Measurements from ENCODE around the gene PRAMEF26.
"Not testable (repeated sequence)": the region's sequence is repeated elsewhere in the genome, so short reads cannot be mapped to it uniquely, and the experiment has no call there.

Gene PRAMEF26

GRCh38 chr1:13155909-13156308 lies at the start of gene PRAMEF26:
PRAMEF26 (minus strand) TSS chr1:13156009; CDS start chr1:13153095, 2,914 bp downstream.
- DNase-seq: not testable (repeated sequence)

- not testable (repeated sequence) for DNase-seq
Observed at GRCh38 chr1:13201309-13201708, 45.5 kb upstream of the PRAMEF26 start, which contains the start of gene PRAMEF13. PRAMEF13 (minus strand) TSS chr1:13201409; CDS start chr1:13199589, 1,820 bp downstream.

GRCh38 chr1:13171548-13171947 lies 15.7 kb upstream of the PRAMEF26 start, which contains the start of gene PRAMEF9:
PRAMEF9 (plus strand) TSS chr1:13171848; CDS start chr1:13175281, 3,433 bp downstream.
- DNase-seq: not testable (repeated sequence)

DNA sequence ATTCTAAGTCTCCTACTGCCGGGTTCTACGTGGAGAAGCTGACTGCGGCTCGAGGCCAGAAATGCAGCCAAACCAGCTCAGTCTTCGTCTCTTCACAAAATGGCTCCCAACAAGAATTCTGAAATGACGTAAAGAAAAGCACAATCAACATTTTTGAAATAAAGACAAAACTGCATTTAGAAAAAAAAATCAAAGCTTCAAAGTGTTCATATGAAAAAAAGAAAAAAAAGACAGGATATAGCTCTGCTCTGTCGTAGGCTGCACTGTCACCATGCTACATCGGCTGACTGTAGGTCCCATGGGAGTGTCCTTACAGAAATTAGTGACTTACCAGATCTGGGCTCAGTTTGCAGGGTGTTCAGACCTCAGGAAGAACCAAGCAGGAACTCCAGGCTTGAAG lies 9.7 kb upstream of the PRAMEF26 start, which contains the start of gene HNRNPCL4:
HNRNPCL4 (minus strand) TSS at position 101 of the 400 bp plus-strand sequence. CDS start 164 bp downstream, outside the sequence.
- DNase-seq: not testable (repeated sequence)

DNA sequence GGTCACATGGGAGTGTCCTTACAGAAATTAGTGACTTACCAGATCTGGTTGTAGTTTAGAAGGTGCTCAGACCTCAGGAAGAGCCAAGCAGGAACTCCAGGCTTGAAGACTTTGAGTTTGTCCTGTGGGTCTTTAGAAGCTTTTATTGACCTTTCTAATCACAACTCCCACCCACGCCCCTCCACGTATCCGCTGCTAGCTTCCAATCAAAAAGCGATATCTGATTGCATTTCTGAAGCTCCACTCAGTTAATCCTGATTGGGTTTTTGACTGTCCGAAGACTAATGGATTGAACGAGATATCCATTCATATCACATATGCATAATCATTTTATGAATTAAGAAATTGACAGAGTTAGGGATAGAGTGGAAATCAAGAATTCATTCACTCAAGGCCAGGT lies 39.1 kb downstream of the PRAMEF26 start, which contains the start of gene HNRNPCL2:
HNRNPCL2 (minus strand) TSS at position 101 of the 400 bp plus-strand sequence. CDS start 454 bp downstream, outside the sequence.
- not testable (repeated sequence) for DNase-seq
